ENCODE measurements around the gene PAX9. TPM values are rescaled to one million over a fixed set of nuclear protein-coding genes. Genes with fewer than 3 reads are reported as not detected.

The PAX9 gene
- total and polyA plus RNA-seq, 9 of the 15 experiments (the other 6 are each of a cell fraction or from before 2014, with no cell fraction given), result 0.87 to 2.4 (median 1.3) TPM

GRCh38 chr14:36713960-36714703 lies 52.5 kb downstream of the PAX9 start:
- no peaks in the 10 kb centered on the region for H3K9me1 ChIP-seq (ENCODE audit: control insufficient read depth, insufficient read depth, low read length)
- no peaks in the 10 kb centered on the region for H3K9me3 ChIP-seq (replicated peaks; ENCODE audit: control insufficient read depth, insufficient read depth, low read depth, low read length)
- no peak overlapping the region for H2AFZ ChIP-seq (ENCODE audit: low read depth, low read length)
- H3K4me3 ChIP-seq, result no peak overlapping the region
- H3K4me1 ChIP-seq (replicated peaks in 1 of 2; ENCODE audit: control insufficient read depth in 2 of 2, insufficient read depth in 2 of 2, low read length in 2 of 2), result no peaks in the 10 kb centered on the region
- no peak overlapping the region for H3K9ac ChIP-seq (ENCODE audit: insufficient read depth in 1 of 2, low read depth in 2 of 2, low read length in 2 of 2)
- FAIRE-seq, result no peak
- CTCF ChIA-PET (ENCODE audit: low intra/inter-chr PET ratio), result no interaction called here
- ATAC-seq, result no peak
- H4K20me1 ChIP-seq (replicated peaks; ENCODE audit: control insufficient read depth, insufficient read depth, low read length), result no peaks in the 10 kb centered on the region
- no peak for DNase-seq (ENCODE audit: extremely low read depth in 1 of 4, low spot score in 3 of 4)
- TF ChIP-seq C11orf30 (IDR thresholded peaks at IDR 0.05; ENCODE audit: low read depth) (peak; percentile 38; the same call in 1 of the 2 replicates), ETS2 (tag; IDR thresholded peaks at IDR 0.05; ENCODE audit: borderline replicate concordance, poor library complexity, severe bottlenecking) (no peak), ZNF316 (IDR thresholded peaks at IDR 0.05) (peak; percentile 71), MAFF (IDR thresholded peaks at IDR 0.05; ENCODE audit: low read length) (peak; percentile 39; the same call in 1 of the 2 replicates), DDX20 (tag; IDR thresholded peaks at IDR 0.05; ENCODE audit: low read depth) (no peak), FOXM1 (IDR thresholded peaks at IDR 0.05; ENCODE audit: low read depth) (no peak), FOXM1 (CRISPR knock-in tag; IDR thresholded peaks at IDR 0.05; ENCODE audit: low read depth) (no peak), ZFP91 (CRISPR knock-in tag; IDR thresholded peaks at IDR 0.05) (no peak)
- POLR2A ChIA-PET, result no interaction called here
- peaks cover 3% of the 10 kb centered on the region; the same call in 1 of the 3 replicates for H3K36me3 ChIP-seq (ENCODE audit: control insufficient read depth, insufficient read depth, low read length)
- in situ Hi-C loops (cut with MboI), result no loop called here
- no peak overlapping the region for H3K4me2 ChIP-seq (ENCODE audit: insufficient read depth, low read length)
- H3K79me2 ChIP-seq (ENCODE audit: control insufficient read depth, insufficient read depth, low read length), result no peaks in the 10 kb centered on the region
- no TSS peak for BruUV-seq (replicated peaks)
- WGBS (ENCODE audit: insufficient coverage, low coverage, missing lambda C conversion rate), result 40% methylated on average over 4 of the region's 4 CpGs
- no peaks in the 10 kb centered on the region for H3K27me3 ChIP-seq (ENCODE audit: control insufficient read depth in 2 of 2, insufficient read depth in 2 of 2, low read length in 2 of 2)
- no peak overlapping the region for H3K27ac ChIP-seq (ENCODE audit: extremely low read depth, low read depth, low read length)
- intact Hi-C loops (cut with micrococcal nuclease), result no loop called here

Measured in K562 (cell line).